Cardiac muscle cell (in vitro differentiated cells and primary cell): ENCODE measurements around the gene ST6GALNAC3. TPM values are rescaled to one million over a fixed set of nuclear protein-coding genes. Genes with fewer than 3 reads are reported as not detected.

Experiments used
- DNase-seq, 2 donors: peaks; one replicate each; pipeline versions ENCODE4 v3.0.0 to v3.0.0-alpha.2; 2010 to 2017; ENCODE audit warnings: low read depth in 1 of 2, low spot score in 1 of 2
- H3K27ac ChIP-seq: fragments of 200-600 bp; sonication (generic); 2 replicates; pipeline ENCODE4 v1.5.1; 2016
- H3K27me3 ChIP-seq: fragments of 200-600 bp; sonication (generic); 2 replicates; pipeline ENCODE4 v1.6.0; 2016; ENCODE audit warnings: control low read depth
- H3K36me3 ChIP-seq: fragments of 200-600 bp; sonication (generic); 2 replicates; pipeline ENCODE4 v1.5.1; 2016; ENCODE audit warnings: control low read depth
- H3K4me1 ChIP-seq: fragments of 200-600 bp; sonication (generic); 2 replicates; pipeline ENCODE4 v1.8.1; 2017; ENCODE audit warnings: low read depth, mild to moderate bottlenecking, mixed run types
- H3K4me3 ChIP-seq: fragments of 200-600 bp; sonication (generic); 2 replicates; pipeline ENCODE4 v1.5.1; 2016; ENCODE audit warnings: mild to moderate bottlenecking
- H3K9me3 ChIP-seq: fragments of 200-600 bp; sonication (generic); 2 replicates; pipeline ENCODE4 v1.5.1; 2017; ENCODE audit warnings: low read depth, mild to moderate bottlenecking, control low read depth
- CTCF ChIP-seq: IDR thresholded peaks from 2 replicates; pipeline ENCODE4 v1.5.1; 2012; ENCODE audit warnings: low read depth, mild to moderate bottlenecking, low read length
- polyA plus RNA-seq: library from polyadenylated mRNA; unstranded; fragments of >200 nt; fragmentation: Nextera tagmentation; extraction: Ambion mirVana; gene quantifications from 2 replicates; pipeline ENCODE4 v1.2.1, GENCODE V29; 2016
- total RNA-seq: library from RNA; depleted of rRNA; stranded (reverse); fragments of >200 nt; gene quantifications from 2 replicates; pipeline ENCODE4 v1.2.3, GENCODE V29; 2016

The ST6GALNAC3 gene
- total and polyA plus RNA-seq, 2 experiments from 2014 or later = 10.4 to 14.8 TPM

GRCh38 chr1:76473591-76473990 lies 399.0 kb downstream of the ST6GALNAC3 start:
- Histone ChIP-seq H3K4me1 (no peaks in the 10 kb centered on the region), H3K27ac (no peak overlapping the region), H3K36me3 (no peaks in the 10 kb centered on the region), H3K9me3 (no peaks in the 10 kb centered on the region), H3K4me3 (no peak overlapping the region), H3K27me3 (no peaks in the 10 kb centered on the region)
- no peak for DNase-seq
- TF ChIP-seq CTCF = no peak

- H3K9me3 ChIP-seq = no peaks in the 10 kb centered on the region
- no peak overlapping the region for H3K27ac ChIP-seq
- no peaks in the 10 kb centered on the region for H3K4me1 ChIP-seq
- DNase-seq = no peak
- TF ChIP-seq CTCF = no peak
- no peak overlapping the region for H3K4me3 ChIP-seq
- no peaks in the 10 kb centered on the region for H3K36me3 ChIP-seq
- no peaks in the 10 kb centered on the region for H3K27me3 ChIP-seq
Observed at GRCh38 chr1:76474922-76475321, 400.4 kb downstream of the ST6GALNAC3 start.

- H3K27me3 ChIP-seq = no peaks in the 10 kb centered on the region
- DNase-seq = no peak
- H3K27ac ChIP-seq = no peak overlapping the region
- no peaks in the 10 kb centered on the region for H3K4me1 ChIP-seq
- H3K36me3 ChIP-seq = no peaks in the 10 kb centered on the region
- H3K4me3 ChIP-seq = no peak overlapping the region
- H3K9me3 ChIP-seq = no peaks in the 10 kb centered on the region
- no peak for TF ChIP-seq CTCF
Observed at GRCh38 chr1:76477156-76477555, 402.6 kb downstream of the ST6GALNAC3 start.

GRCh38 chr1:76480827-76481226 lies 406.3 kb downstream of the ST6GALNAC3 start:
- Histone ChIP-seq H3K9me3 (no peaks in the 10 kb centered on the region), H3K4me1 (no peaks in the 10 kb centered on the region), H3K27me3 (no peaks in the 10 kb centered on the region), H3K4me3 (no peak overlapping the region), H3K36me3 (no peaks in the 10 kb centered on the region), H3K27ac (no peak overlapping the region)
- no peak for TF ChIP-seq CTCF
- DNase-seq = peak in 1 of 2 donors; percentile 34

- Histone ChIP-seq H3K4me3 (no peak overlapping the region), H3K9me3 (no peaks in the 10 kb centered on the region), H3K36me3 (no peaks in the 10 kb centered on the region), H3K4me1 (no peaks in the 10 kb centered on the region), H3K27ac (no peak overlapping the region), H3K27me3 (no peaks in the 10 kb centered on the region)
- no peak for DNase-seq
- no peak for TF ChIP-seq CTCF
Observed at GRCh38 chr1:76481672-76482071, 407.1 kb downstream of the ST6GALNAC3 start.

- Histone ChIP-seq H3K9me3 (no peaks in the 10 kb centered on the region), H3K36me3 (no peaks in the 10 kb centered on the region), H3K4me1 (no peaks in the 10 kb centered on the region), H3K4me3 (no peak overlapping the region), H3K27me3 (no peaks in the 10 kb centered on the region), H3K27ac (no peak overlapping the region)
- no peak for TF ChIP-seq CTCF
- no peak for DNase-seq
Observed at GRCh38 chr1:76482272-76482671, 407.7 kb downstream of the ST6GALNAC3 start.
